IMR-90 (cell line): ENCODE results near the gene BRINP3. TPM values are rescaled to one million over a fixed set of nuclear protein-coding genes. Genes with fewer than 3 reads are reported as not detected.

Experiments used
- ATAC-seq: fragments of 200-7000 bp; cut with Tn5 transposase; 2 replicates; pipeline ENCODE4 v1.9.1; 2020; ENCODE audit warnings: low read depth, mild to moderate bottlenecking, moderate library complexity
- BruUV-seq: library from RNA; stranded (reverse); fragments of 400-500 nt; replicated peaks from 2 replicates; lab custom pipeline; 2021; lab: Mats Ljungman, UMichigan
- CTCF ChIA-PET: fragments of 300-600 bp; formaldehyde crosslinking; extraction: SDS; loops from one replicate; lab custom pipeline; 2021; ENCODE audit warnings: antibody characterized with exemption; lab: Yijun Ruan, JAX
- POLR2A ChIA-PET: fragments of 300-600 bp; sonication (Branson Sonifier 250); formaldehyde crosslinking; loops from one replicate; lab custom pipeline; 2022; ENCODE audit warnings: antibody characterized with exemption; ENCODE audit not compliant: unreplicated experiment; lab: Charles Lee
- DNase-seq: peaks from one replicate; pipeline ENCODE4 v3.0.0; 2013
- H2AFZ ChIP-seq: replicated peaks from 2 replicates; pipeline ENCODE3; 2013; ENCODE audit warnings: low read length, mild to moderate bottlenecking; ENCODE audit not compliant: poor library complexity
- H2AK5ac ChIP-seq: 2 replicates; pipeline ENCODE4 v1.6.1; 2013; ENCODE audit warnings: low read depth, low read length, inconsistent platforms
- H2AK9ac ChIP-seq: replicated peaks from 2 replicates; pipeline ENCODE3; 2013; ENCODE audit warnings: mild to moderate bottlenecking, low read depth, low read length, moderate library complexity; ENCODE audit not compliant: poor library complexity
- H2BK120ac ChIP-seq: 2 replicates; pipeline ENCODE4 v1.6.1; 2013; ENCODE audit warnings: low read depth, low read length, inconsistent platforms
- H2BK15ac ChIP-seq: 3 replicates; pipeline ENCODE4 v1.6.1; 2013; ENCODE audit warnings: low read depth, low read length, inconsistent platforms
- H2BK20ac ChIP-seq: 2 replicates; pipeline ENCODE4 v1.6.1; 2013; ENCODE audit warnings: low read depth, mild to moderate bottlenecking, inconsistent platforms, low read length, moderate library complexity
- H2BK5ac ChIP-seq: 2 replicates; pipeline ENCODE4 v1.6.1; 2013; ENCODE audit warnings: mild to moderate bottlenecking, low read depth, low read length, inconsistent platforms; ENCODE audit not compliant: poor library complexity, severe bottlenecking
- H3K14ac ChIP-seq: replicated peaks from 2 replicates; pipeline ENCODE4 v1.6.1; 2013; ENCODE audit warnings: low read depth, low read length, inconsistent platforms
- H3K18ac ChIP-seq: 2 replicates; pipeline ENCODE4 v1.6.1; 2013; ENCODE audit warnings: low read depth, low read length, control low read depth
- H3K23ac ChIP-seq: 2 replicates; pipeline ENCODE4 v1.6.1; 2013; ENCODE audit warnings: low read depth, low read length, inconsistent platforms
- H3K27ac ChIP-seq: 2 replicates; pipeline ENCODE4 v1.5.1; 2013; ENCODE audit warnings: mild to moderate bottlenecking, control low read depth, low read length; ENCODE audit not compliant: insufficient read depth
- H3K27me3 ChIP-seq: 2 replicates; pipeline ENCODE4 v1.6.1; 2013; ENCODE audit warnings: low read length; ENCODE audit not compliant: control insufficient read depth, insufficient read depth
- H3K36me3 ChIP-seq: 2 replicates; pipeline ENCODE4 v1.6.1; 2013; ENCODE audit warnings: low read length, mixed read lengths; ENCODE audit not compliant: control insufficient read depth, insufficient read depth
- H3K4ac ChIP-seq: 2 replicates; pipeline ENCODE4 v1.6.1; 2013; ENCODE audit warnings: low read depth, low read length, inconsistent platforms
- H3K4me1 ChIP-seq: 2 replicates; pipeline ENCODE4 v1.6.1; 2013; ENCODE audit warnings: low read length, mixed read lengths; ENCODE audit not compliant: control insufficient read depth, insufficient read depth
- H3K4me2 ChIP-seq: 2 replicates; pipeline ENCODE4 v1.6.1; 2013; ENCODE audit warnings: low read depth, mild to moderate bottlenecking, control low read depth, low read length, moderate library complexity
- H3K4me3 ChIP-seq: 2 replicates; pipeline ENCODE4 v1.5.1; 2013; ENCODE audit warnings: low read depth, mild to moderate bottlenecking, control low read depth, low read length, moderate library complexity; ENCODE audit not compliant: insufficient read depth
- H3K56ac ChIP-seq: 2 replicates; pipeline ENCODE4 v1.6.1; 2013; ENCODE audit warnings: low read length, inconsistent platforms; ENCODE audit not compliant: insufficient read depth; ENCODE audit errors: extremely low read depth
- H3K79me1 ChIP-seq, 2 experiments: 2 replicates each; pipeline ENCODE4 v1.6.1; 2013; ENCODE audit warnings: low read length in 2 of 2, inconsistent platforms in 1 of 2, low read depth in 1 of 2
- H3K9ac ChIP-seq: 2 replicates; pipeline ENCODE4 v1.6.1; 2013; ENCODE audit warnings: low read depth, low read length, control low read depth
- H3K9me1 ChIP-seq: 2 replicates; pipeline ENCODE4 v1.6.1; 2013; ENCODE audit warnings: low read length, inconsistent platforms; ENCODE audit not compliant: insufficient read depth
- H3K9me3 ChIP-seq: 2 replicates; pipeline ENCODE4 v1.6.1; 2013; ENCODE audit warnings: low read length; ENCODE audit not compliant: control insufficient read depth, insufficient read depth
- H4K20me1 ChIP-seq: 2 replicates; pipeline ENCODE4 v1.6.1; 2013; ENCODE audit warnings: low read length, inconsistent platforms; ENCODE audit not compliant: insufficient read depth
- H4K5ac ChIP-seq: 2 replicates; pipeline ENCODE4 v1.6.1; 2013; ENCODE audit warnings: mild to moderate bottlenecking, low read depth, low read length, control low read depth
- H4K8ac ChIP-seq, 2 experiments: 2 replicates each; pipeline ENCODE4 v1.6.1; 2013; ENCODE audit warnings: low read depth in 2 of 2, low read length in 2 of 2, control low read depth in 1 of 2, inconsistent platforms in 1 of 2
- H4K91ac ChIP-seq: 2 replicates; pipeline ENCODE4 v1.6.1; 2013; ENCODE audit warnings: low read depth, low read length, inconsistent platforms; ENCODE audit not compliant: insufficient read depth
- CHD1 ChIP-seq: IDR thresholded peaks from 2 replicates; pipeline ENCODE4 v1.6.1; 2012; ENCODE audit warnings: low read depth, low read length, improper control_type of control experiment
- CTCF ChIP-seq: conservative IDR thresholded peaks from 2 replicates; pipeline ENCODE4 v1.5.1; 2012; ENCODE audit warnings: mild to moderate bottlenecking, low read depth, low read length, improper control_type of control experiment
- ELK1 ChIP-seq: fragments of 150-350 bp; IDR thresholded peaks from 2 replicates; pipeline ENCODE4 v1.6.1; 2016; ENCODE audit warnings: low read depth, mild to moderate bottlenecking, low read length, moderate library complexity, borderline replicate concordance
- MAZ ChIP-seq: IDR thresholded peaks from 2 replicates; pipeline ENCODE4 v1.6.1; 2012; ENCODE audit warnings: low read depth, mild to moderate bottlenecking, low read length, improper control_type of control experiment, moderate library complexity, borderline replicate concordance
- MXI1 ChIP-seq: IDR thresholded peaks from 2 replicates; pipeline ENCODE4 v1.6.1; 2012; ENCODE audit warnings: low read depth, mild to moderate bottlenecking, low read length, moderate library complexity, borderline replicate concordance
- NFE2L2 ChIP-seq: fragments of 150-350 bp; IDR thresholded peaks from 2 replicates; pipeline ENCODE4 v1.6.1; 2016; ENCODE audit warnings: low read depth, mild to moderate bottlenecking, low read length
- POLR2A ChIP-seq: IDR thresholded peaks from 2 replicates; pipeline ENCODE4 v1.6.1; 2012; ENCODE audit warnings: mild to moderate bottlenecking, low read depth, low read length
- RAD21 ChIP-seq: IDR thresholded peaks from 2 replicates; pipeline ENCODE4 v1.6.1; 2012; ENCODE audit warnings: low read length, improper control_type of control experiment
- RCOR1 ChIP-seq: IDR thresholded peaks from 2 replicates; pipeline ENCODE4 v1.6.1; 2012; ENCODE audit warnings: mild to moderate bottlenecking, low read length, improper control_type of control experiment; ENCODE audit not compliant: insufficient replicate concordance
- SMC3 ChIP-seq: fragments of 150-350 bp; IDR thresholded peaks from 2 replicates; pipeline ENCODE4 v1.6.1; 2016; ENCODE audit warnings: low read depth, mild to moderate bottlenecking, antibody characterized with exemption, low read length, moderate library complexity
- USF2 ChIP-seq: fragments of 150-350 bp; IDR thresholded peaks from 2 replicates; pipeline ENCODE4 v1.6.1; 2017; ENCODE audit warnings: mild to moderate bottlenecking, antibody characterized with exemption, low read length, low read depth
- WGBS, 2 experiments: methylation state at CpG; one replicate each; pipeline versions ENCODE4 v1.1.5 to v1.1.7; 2013; ENCODE audit warnings: missing lambda C conversion rate in 2 of 2; ENCODE audit not compliant: insufficient read length in 1 of 2; ENCODE audit errors: extremely low coverage in 2 of 2; 5-methylcytosine and 5-hydroxymethylcytosine counted together
- dilution Hi-C: fragments of 300-500 bp; cut with HindIII; formaldehyde crosslinking; loops from one replicate; pipeline ENCODE4 v1.14.3; 2018; ENCODE audit warnings: low sequenced_read_pairs; ENCODE audit not compliant: unreplicated experiment
- in situ Hi-C: fragments of 300-500 bp; cut with MboI; formaldehyde crosslinking; loops from 3 replicates; pipeline ENCODE4 v1.14.3; 2019; ENCODE audit warnings: low sequenced_read_pairs, inconsistent platforms, mixed read lengths
- intact Hi-C: fragments of 100-400 bp; cut with micrococcal nuclease; formaldehyde crosslinking; loops from 2 replicates; pipeline ENCODE4 v1.10.0; 2022
- polyA plus RNA-seq, 3 experiments: library from polyadenylated mRNA; depleted of rRNA; stranded (reverse); fragments of >200 nt; gene quantifications; 2 replicates each; pipeline ENCODE4 v1.2.3, GENCODE V29; 2012; ENCODE audit warnings: low replicate concordance in 1 of 3
- total RNA-seq: library from RNA; depleted of rRNA; stranded (reverse); fragments of >200 nt; gene quantifications from 2 replicates; pipeline ENCODE4 v1.2.3, GENCODE V29; 2012

The BRINP3 gene
- total and polyA plus RNA-seq, 2 of the 4 experiments (the other 2 are of a cell fraction) = 0.15 to 0.36 TPM

GRCh38 chr1:190138702-190139101 is 339.0 kb downstream of the BRINP3 start:
- H2AK5ac ChIP-seq = no peak overlapping the region
- no peak overlapping the region for H3K4me2 ChIP-seq
- H3K36me3 ChIP-seq = no peaks in the 10 kb centered on the region
- H3K23ac ChIP-seq = no peak overlapping the region
- H4K8ac ChIP-seq = no peak overlapping the region
- no peak for TF ChIP-seq RCOR1
- TF ChIP-seq USF2 = no peak
- TF ChIP-seq CHD1 = no peak
- no peak for TF ChIP-seq SMC3
- no peak for TF ChIP-seq CTCF
- TF ChIP-seq POLR2A = no peak
- no peak for TF ChIP-seq NFE2L2
- no peak for TF ChIP-seq MAZ
- no peak for TF ChIP-seq RAD21
- no peak for TF ChIP-seq MXI1
- TF ChIP-seq ELK1 = no peak
- no peak overlapping the region for H2AFZ ChIP-seq
- H3K9me3 ChIP-seq = no peaks in the 10 kb centered on the region
- in situ Hi-C loops = no loop called here
- DNase-seq (no peak), ATAC-seq (no peak)
- H3K4me1 ChIP-seq = no peaks in the 10 kb centered on the region
- H3K79me1 ChIP-seq = no peaks in the 10 kb centered on the region
- no peak overlapping the region for H3K18ac ChIP-seq
- POLR2A ChIA-PET = no interaction called here
- no peak overlapping the region for H4K5ac ChIP-seq
- H3K4ac ChIP-seq = no peak overlapping the region
- intact Hi-C loops = loop anchor here (10.0 kb wide), 1 partner anchor 156 kb away; no protein-coding TSS in a partner anchor
- H2BK15ac ChIP-seq = no peak overlapping the region
- no peaks in the 10 kb centered on the region for H4K20me1 ChIP-seq
- dilution Hi-C loops = no loop called here
- H2BK5ac ChIP-seq = no peak overlapping the region
- no peak overlapping the region for H2BK20ac ChIP-seq
- H3K27ac ChIP-seq = no peak overlapping the region
- H3K4me3 ChIP-seq = no peak overlapping the region
- no peak overlapping the region for H4K91ac ChIP-seq
- no peaks in the 10 kb centered on the region for H3K27me3 ChIP-seq
- no peak overlapping the region for H3K56ac ChIP-seq
- no peak overlapping the region for H3K14ac ChIP-seq
- no peak overlapping the region for H2BK120ac ChIP-seq
- no peak overlapping the region for H2AK9ac ChIP-seq
- H3K9ac ChIP-seq = no peak overlapping the region
- no TSS peak for BruUV-seq
- no peaks in the 10 kb centered on the region for H3K9me1 ChIP-seq
- CTCF ChIA-PET = interaction anchor here (1.0 kb wide), 1 partner anchor 30 kb away, joined by 3 read pairs; no protein-coding TSS in a partner anchor
- no CpG with 5 or more reads among the region's 1 CpG for WGBS, 2 experiments
